ENCODE results near the gene CHTOP.

DNA sequence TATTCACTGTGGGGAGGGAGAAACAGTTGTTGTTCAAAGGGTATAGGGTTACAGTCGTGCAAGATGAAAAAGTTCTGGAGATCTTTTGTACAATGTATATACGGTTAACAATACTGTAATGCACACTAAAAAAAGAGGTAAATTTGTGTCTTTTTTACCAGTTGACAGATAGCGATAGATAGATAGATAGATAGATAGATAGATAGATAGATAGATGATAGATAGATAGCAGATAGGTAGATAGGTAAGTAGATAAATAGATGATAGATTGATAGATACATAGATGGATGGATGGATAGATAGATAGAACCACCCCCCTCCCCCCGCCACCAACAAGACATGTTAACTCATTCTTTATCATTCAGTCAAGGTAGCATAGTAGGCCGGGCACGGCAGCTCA, 31.1 kb upstream of the CHTOP start:
- TF ChIP-seq ZFP3 (CRISPR knock-in tag; IDR thresholded peaks at IDR 0.05) (no peak), BACH2 (CRISPR knock-in tag; IDR thresholded peaks at IDR 0.05; ENCODE audit: borderline replicate concordance) (no peak), GLIS3 (CRISPR knock-in tag; IDR thresholded peaks at IDR 0.05) (no peak), OSR1 (CRISPR knock-in tag; IDR thresholded peaks at IDR 0.05) (no peak), ZNF70 (CRISPR knock-in tag; IDR thresholded peaks at IDR 0.05) (no peak), ISL1 (CRISPR knock-in tag; IDR thresholded peaks at IDR 0.05) (no peak), ARNTL (CRISPR knock-in tag; IDR thresholded peaks at IDR 0.05; ENCODE audit: borderline replicate concordance, low read depth) (no peak), PPARA (CRISPR knock-in tag; IDR thresholded peaks at IDR 0.05; ENCODE audit: borderline replicate concordance) (no peak), TCF4 (CRISPR knock-in tag; IDR thresholded peaks at IDR 0.05; ENCODE audit: borderline replicate concordance) (no peak), ZNF565 (CRISPR knock-in tag; conservative IDR thresholded peaks at IDR 0.05; ENCODE audit: low read depth) (no peak)
- TF ChIP-seq, protein P1, sequence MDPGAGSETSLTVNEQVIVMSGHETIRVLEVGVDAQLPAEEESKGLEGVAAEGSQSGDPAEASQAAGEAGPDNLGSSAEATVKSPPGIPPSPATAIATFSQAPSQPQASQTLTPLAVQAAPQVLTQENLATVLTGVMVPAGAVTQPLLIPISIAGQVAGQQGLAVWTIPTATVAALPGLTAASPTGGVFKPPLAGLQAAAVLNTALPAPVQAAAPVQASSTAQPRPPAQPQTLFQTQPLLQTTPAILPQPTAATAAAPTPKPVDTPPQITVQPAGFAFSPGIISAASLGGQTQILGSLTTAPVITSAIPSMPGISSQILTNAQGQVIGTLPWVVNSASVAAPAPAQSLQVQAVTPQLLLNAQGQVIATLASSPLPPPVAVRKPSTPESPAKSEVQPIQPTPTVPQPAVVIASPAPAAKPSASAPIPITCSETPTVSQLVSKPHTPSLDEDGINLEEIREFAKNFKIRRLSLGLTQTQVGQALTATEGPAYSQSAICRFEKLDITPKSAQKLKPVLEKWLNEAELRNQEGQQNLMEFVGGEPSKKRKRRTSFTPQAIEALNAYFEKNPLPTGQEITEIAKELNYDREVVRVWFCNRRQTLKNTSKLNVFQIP (CRISPR knock-in tag; IDR thresholded peaks at IDR 0.05; ENCODE audit: borderline replicate concordance, low read depth), result no peak
- TF ChIP-seq, protein P2, sequence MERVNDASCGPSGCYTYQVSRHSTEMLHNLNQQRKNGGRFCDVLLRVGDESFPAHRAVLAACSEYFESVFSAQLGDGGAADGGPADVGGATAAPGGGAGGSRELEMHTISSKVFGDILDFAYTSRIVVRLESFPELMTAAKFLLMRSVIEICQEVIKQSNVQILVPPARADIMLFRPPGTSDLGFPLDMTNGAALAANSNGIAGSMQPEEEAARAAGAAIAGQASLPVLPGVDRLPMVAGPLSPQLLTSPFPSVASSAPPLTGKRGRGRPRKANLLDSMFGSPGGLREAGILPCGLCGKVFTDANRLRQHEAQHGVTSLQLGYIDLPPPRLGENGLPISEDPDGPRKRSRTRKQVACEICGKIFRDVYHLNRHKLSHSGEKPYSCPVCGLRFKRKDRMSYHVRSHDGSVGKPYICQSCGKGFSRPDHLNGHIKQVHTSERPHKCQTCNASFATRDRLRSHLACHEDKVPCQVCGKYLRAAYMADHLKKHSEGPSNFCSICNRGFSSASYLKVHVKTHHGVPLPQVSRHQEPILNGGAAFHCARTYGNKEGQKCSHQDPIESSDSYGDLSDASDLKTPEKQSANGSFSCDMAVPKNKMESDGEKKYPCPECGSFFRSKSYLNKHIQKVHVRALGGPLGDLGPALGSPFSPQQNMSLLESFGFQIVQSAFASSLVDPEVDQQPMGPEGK (CRISPR knock-in tag; IDR thresholded peaks at IDR 0.05; ENCODE audit: borderline replicate concordance), result no peak
- TF ChIP-seq, protein P3, sequence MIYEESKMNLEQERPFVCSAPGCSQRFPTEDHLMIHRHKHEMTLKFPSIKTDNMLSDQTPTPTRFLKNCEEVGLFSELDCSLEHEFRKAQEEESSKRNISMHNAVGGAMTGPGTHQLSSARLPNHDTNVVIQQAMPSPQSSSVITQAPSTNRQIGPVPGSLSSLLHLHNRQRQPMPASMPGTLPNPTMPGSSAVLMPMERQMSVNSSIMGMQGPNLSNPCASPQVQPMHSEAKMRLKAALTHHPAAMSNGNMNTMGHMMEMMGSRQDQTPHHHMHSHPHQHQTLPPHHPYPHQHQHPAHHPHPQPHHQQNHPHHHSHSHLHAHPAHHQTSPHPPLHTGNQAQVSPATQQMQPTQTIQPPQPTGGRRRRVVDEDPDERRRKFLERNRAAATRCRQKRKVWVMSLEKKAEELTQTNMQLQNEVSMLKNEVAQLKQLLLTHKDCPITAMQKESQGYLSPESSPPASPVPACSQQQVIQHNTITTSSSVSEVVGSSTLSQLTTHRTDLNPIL (CRISPR knock-in tag; IDR thresholded peaks at IDR 0.05; ENCODE audit: low read depth), result no peak
- TF ChIP-seq, protein P4, sequence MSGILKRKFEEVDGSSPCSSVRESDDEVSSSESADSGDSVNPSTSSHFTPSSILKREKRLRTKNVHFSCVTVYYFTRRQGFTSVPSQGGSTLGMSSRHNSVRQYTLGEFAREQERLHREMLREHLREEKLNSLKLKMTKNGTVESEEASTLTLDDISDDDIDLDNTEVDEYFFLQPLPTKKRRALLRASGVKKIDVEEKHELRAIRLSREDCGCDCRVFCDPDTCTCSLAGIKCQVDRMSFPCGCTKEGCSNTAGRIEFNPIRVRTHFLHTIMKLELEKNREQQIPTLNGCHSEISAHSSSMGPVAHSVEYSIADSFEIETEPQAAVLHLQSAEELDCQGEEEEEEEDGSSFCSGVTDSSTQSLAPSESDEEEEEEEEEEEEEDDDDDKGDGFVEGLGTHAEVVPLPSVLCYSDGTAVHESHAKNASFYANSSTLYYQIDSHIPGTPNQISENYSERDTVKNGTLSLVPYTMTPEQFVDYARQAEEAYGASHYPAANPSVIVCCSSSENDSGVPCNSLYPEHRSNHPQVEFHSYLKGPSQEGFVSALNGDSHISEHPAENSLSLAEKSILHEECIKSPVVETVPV (CRISPR knock-in tag; IDR thresholded peaks at IDR 0.05), result no peak
